Neuronal stem cell (in vitro differentiated cells): ENCODE results near the gene IVNS1ABP. TPM values are rescaled to one million over a fixed set of nuclear protein-coding genes. Genes with fewer than 3 reads are reported as not detected.
"Not testable (repeated sequence)": the region's sequence is repeated elsewhere in the genome, so short reads cannot be mapped to it uniquely, and the experiment has no call there.

ENCODE experiments used
- DNase-seq: peaks from one replicate; pipeline ENCODE4 v3.0.0-alpha.2; 2013; ENCODE audit warnings: low spot score
- H2AFZ ChIP-seq: one replicate; pipeline ENCODE4 v1.6.1; 2013; ENCODE audit warnings: mild to moderate bottlenecking, low read length, inconsistent platforms
- H2AK5ac ChIP-seq: 2 replicates; pipeline ENCODE4 v1.6.1; 2013; ENCODE audit warnings: low read depth, mild to moderate bottlenecking, inconsistent platforms, low read length, moderate library complexity, mixed read lengths
- H2BK120ac ChIP-seq: 2 replicates; pipeline ENCODE4 v1.6.1; 2013; ENCODE audit warnings: low read depth, mild to moderate bottlenecking, inconsistent platforms, low read length, moderate library complexity, mixed read lengths
- H2BK12ac ChIP-seq: one replicate; pipeline ENCODE4 v1.6.1; 2013; ENCODE audit warnings: low read length, inconsistent platforms
- H2BK15ac ChIP-seq: 2 replicates; pipeline ENCODE4 v1.6.1; 2013; ENCODE audit warnings: mild to moderate bottlenecking, low read length, inconsistent platforms, mixed read lengths
- H2BK5ac ChIP-seq: one replicate; pipeline ENCODE4 v1.6.1; 2013; ENCODE audit warnings: inconsistent platforms, mild to moderate bottlenecking, low read length, moderate library complexity
- H3K14ac ChIP-seq: one replicate; pipeline ENCODE4 v1.6.1; 2013; ENCODE audit warnings: low read length, inconsistent platforms
- H3K18ac ChIP-seq: 2 replicates; pipeline ENCODE4 v1.6.1; 2013; ENCODE audit warnings: low read length, inconsistent platforms
- H3K23ac ChIP-seq: 2 replicates; pipeline ENCODE4 v1.6.1; 2013; ENCODE audit warnings: low read depth, mild to moderate bottlenecking, mixed read lengths, low read length, inconsistent platforms; ENCODE audit not compliant: poor library complexity
- H3K27ac ChIP-seq: replicated peaks from 3 replicates; pipeline ENCODE4 v1.5.1; 2013; ENCODE audit warnings: low read length, inconsistent platforms
- H3K27me3 ChIP-seq, 3 experiments: 2 replicates each; pipeline ENCODE4 v1.6.1; 2013; ENCODE audit warnings: low read length in 3 of 3, mild to moderate bottlenecking in 2 of 3, inconsistent platforms in 1 of 3, low read depth in 1 of 3, mixed read lengths in 1 of 3, moderate library complexity in 1 of 3; ENCODE audit not compliant: control insufficient read depth in 3 of 3, insufficient read depth in 3 of 3
- H3K36me3 ChIP-seq, 2 donors: replicated peaks in 1 of 2; 2 replicates each; pipeline ENCODE4 v1.6.1; 2013; ENCODE audit warnings: low read length in 2 of 2; ENCODE audit not compliant: control insufficient read depth in 2 of 2, insufficient read depth in 2 of 2
- H3K4ac ChIP-seq: 2 replicates; pipeline ENCODE4 v1.6.1; 2013; ENCODE audit warnings: inconsistent platforms, mild to moderate bottlenecking, low read length, moderate library complexity
- H3K4me1 ChIP-seq, 2 donors: 1 replicate in 1 of 2; 2 replicates in 1 of 2; pipeline ENCODE4 v1.6.1; 2013; ENCODE audit warnings: low read length in 2 of 2, low read depth in 1 of 2; ENCODE audit not compliant: control insufficient read depth in 2 of 2, insufficient read depth in 1 of 2
- H3K4me2 ChIP-seq: one replicate; pipeline ENCODE4 v1.6.1; 2013; ENCODE audit warnings: mild to moderate bottlenecking, low read length, inconsistent platforms; ENCODE audit not compliant: insufficient read depth, poor library complexity, severe bottlenecking
- H3K4me3 ChIP-seq, 2 donors: 2 replicates each; pipeline ENCODE4 v1.5.1; 2013; ENCODE audit warnings: low read length in 2 of 2, mild to moderate bottlenecking in 2 of 2, inconsistent platforms in 1 of 2, moderate library complexity in 1 of 2
- H3K79me1 ChIP-seq: one replicate; pipeline ENCODE4 v1.6.1; 2013; ENCODE audit warnings: low read depth, mild to moderate bottlenecking, inconsistent platforms, low read length, moderate library complexity
- H3K9ac ChIP-seq: one replicate; pipeline ENCODE4 v1.6.1; 2013; ENCODE audit warnings: mild to moderate bottlenecking, low read depth, low read length, inconsistent platforms; ENCODE audit not compliant: poor library complexity
- H3K9me3 ChIP-seq, 2 donors: replicated peaks in 1 of 2; 2 replicates each; pipeline versions ENCODE3 to v1.6.1; 2013; ENCODE audit warnings: low read length in 2 of 2, mild to moderate bottlenecking in 2 of 2, inconsistent platforms in 1 of 2, low read depth in 1 of 2, mixed read lengths in 1 of 2, moderate library complexity in 1 of 2; ENCODE audit not compliant: control insufficient read depth in 2 of 2, insufficient read depth in 1 of 2
- H4K8ac ChIP-seq: one replicate; pipeline ENCODE4 v1.6.1; 2013; ENCODE audit warnings: low read depth, mild to moderate bottlenecking, inconsistent platforms, low read length, moderate library complexity
- H4K91ac ChIP-seq: one replicate; pipeline ENCODE4 v1.6.1; 2013; ENCODE audit warnings: low read length, low read depth, mild to moderate bottlenecking, inconsistent platforms; ENCODE audit not compliant: poor library complexity
- WGBS, 2 donors: extraction: QIAGEN DNeasy Blood & Tissue Kit; methylation state at CpG; one replicate each; pipeline ENCODE4 v1.1.7; 2013; ENCODE audit warnings: missing lambda C conversion rate in 2 of 2, mixed read lengths in 1 of 2; ENCODE audit not compliant: insufficient read length in 2 of 2, insufficient replicate concordance in 1 of 2; ENCODE audit errors: extremely low coverage in 2 of 2; 5-methylcytosine and 5-hydroxymethylcytosine counted together
- polyA plus RNA-seq, 2 experiments: library from polyadenylated mRNA; stranded (reverse); fragments of 200-250 nt; gene quantifications; one replicate each; pipeline ENCODE4 v1.2.3, GENCODE V29; 2013

Gene IVNS1ABP
- polyA plus RNA-seq (2013, experiment 1 of 2): 74.7 TPM
- polyA plus RNA-seq (2013, experiment 2 of 2): 73.7 TPM

- Histone ChIP-seq H2AFZ (peak within 1 kb of the TSS; percentile 91), H3K9ac (peak within 1 kb of the TSS; percentile 96), H3K79me1 (peaks cover 9% of the 10 kb centered on the region), H3K14ac (peak within 1 kb of the TSS; percentile 98), H2BK15ac (peak within 1 kb of the TSS; percentile 83), H4K91ac (peak within 1 kb of the TSS; percentile 64), H3K4ac (peak within 1 kb of the TSS; percentile 96), H3K27ac (peak within 1 kb of the TSS; percentile 73), H2AK5ac (peak within 1 kb of the TSS; percentile 93), H2BK120ac (peak within 1 kb of the TSS; percentile 93), H3K4me2 (peak within 1 kb of the TSS; percentile 78), H3K4me1 (peaks cover 5 to 14% of the 10 kb centered on the region in 2 donors), H2BK12ac (peak within 1 kb of the TSS; percentile 36), H3K9me3 (no peaks in the 10 kb centered on the region), H2BK5ac (peak within 1 kb of the TSS; percentile 98), H3K4me3 (peak within 1 kb of the TSS; percentile 84), H3K36me3 (peaks cover 0 to 7% of the 10 kb centered on the region in 2 donors), H3K18ac (peak within 1 kb of the TSS; percentile 99), H3K23ac (peak within 1 kb of the TSS; percentile 99), H3K27me3 (no peaks in the 10 kb centered on the region), H4K8ac (peak within 1 kb of the TSS; percentile 31)
- DNase-seq: peak; percentile 93
- WGBS, 2 donors: no CpG with 5 or more reads among the region's 80 CpGs
These were observed at the start of gene IVNS1ABP for GRCh38 chr1:185317034-185317885. IVNS1ABP (minus strand) TSS chr1:185317243; CDS start chr1:185309493, 7,750 bp downstream.

DNA sequence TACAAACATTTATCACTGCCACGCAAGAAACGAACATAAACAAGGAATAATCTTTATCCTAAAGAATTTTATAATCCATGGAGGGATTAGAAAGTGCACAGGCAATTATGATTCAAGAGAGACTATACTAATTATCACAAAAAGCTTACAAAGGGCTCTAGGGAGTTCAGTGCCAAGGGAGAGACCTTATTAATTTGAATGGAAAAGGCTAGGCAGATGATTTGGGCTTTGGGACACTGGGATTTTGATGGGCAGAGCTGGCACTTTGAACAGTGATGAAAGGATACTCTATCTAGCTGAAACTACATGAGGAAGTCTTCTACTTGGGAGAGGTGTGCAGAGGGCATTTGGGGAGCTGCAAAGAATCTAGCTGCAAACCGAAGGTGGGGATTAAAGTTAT is 48.9 kb upstream of the IVNS1ABP start:
- Histone ChIP-seq H2BK15ac (no peak overlapping the region), H3K4ac (no peak overlapping the region), H3K4me1 (peaks cover 4 to 5% of the 10 kb centered on the region in 2 donors), H2BK120ac (no peak overlapping the region), H3K9me3 (no peaks in the 10 kb centered on the region), H3K27me3 (no peaks in the 10 kb centered on the region), H3K9ac (no peak overlapping the region), H3K27ac (no peak overlapping the region), H3K4me3 (no peak overlapping the region), H3K4me2 (no peak overlapping the region), H4K91ac (no peak overlapping the region), H2AFZ (no peak overlapping the region), H3K18ac (no peak overlapping the region), H3K14ac (no peak overlapping the region), H3K23ac (no peak overlapping the region), H2BK5ac (no peak overlapping the region), H3K79me1 (no peaks in the 10 kb centered on the region), H2BK12ac (no peak overlapping the region), H4K8ac (no peak overlapping the region), H3K36me3 (no peaks in the 10 kb centered on the region), H2AK5ac (no peak overlapping the region)
- no CpG with 5 or more reads among the region's 3 CpGs for WGBS, 2 donors
- DNase-seq: no peak

- not testable (repeated sequence) for H3K14ac ChIP-seq, H3K9ac ChIP-seq, H3K18ac ChIP-seq, H3K27me3 ChIP-seq, H3K79me1 ChIP-seq, H3K4me3 ChIP-seq, H2BK12ac ChIP-seq, H2BK15ac ChIP-seq, H3K23ac ChIP-seq, H2AFZ ChIP-seq, H3K27ac ChIP-seq, H3K9me3 ChIP-seq, H3K4me2 ChIP-seq, H2AK5ac ChIP-seq, H2BK120ac ChIP-seq, H3K36me3 ChIP-seq, H4K8ac ChIP-seq, DNase-seq, H2BK5ac ChIP-seq, H3K4ac ChIP-seq, H4K91ac ChIP-seq, H3K4me1 ChIP-seq
- no CpG with 5 or more reads among the region's 3 CpGs for WGBS, 2 donors
These were observed 47.5 kb upstream of the IVNS1ABP start for GRCh38 chr1:185364528-185364927.

GRCh38 chr1:185363205-185363604 is 46.2 kb upstream of the IVNS1ABP start:
- no peak overlapping the region for H2AK5ac ChIP-seq
- H4K91ac ChIP-seq: no peak overlapping the region
- DNase-seq: no peak
- no peak overlapping the region for H2BK120ac ChIP-seq
- no peak overlapping the region for H3K9ac ChIP-seq
- H3K27ac ChIP-seq: no peak overlapping the region
- no peak overlapping the region for H3K4me3 ChIP-seq
- no peak overlapping the region for H3K14ac ChIP-seq
- H4K8ac ChIP-seq: no peak overlapping the region
- no peaks in the 10 kb centered on the region for H3K9me3 ChIP-seq
- H3K27me3 ChIP-seq: no peaks in the 10 kb centered on the region
- H3K4me1 ChIP-seq: peaks cover 3% of the 10 kb centered on the region in 2 donors
- H2BK15ac ChIP-seq: no peak overlapping the region
- H2AFZ ChIP-seq: no peak overlapping the region
- H3K18ac ChIP-seq: no peak overlapping the region
- H3K36me3 ChIP-seq: no peaks in the 10 kb centered on the region
- H3K4me2 ChIP-seq: no peak overlapping the region
- H2BK12ac ChIP-seq: no peak overlapping the region
- no peak overlapping the region for H3K23ac ChIP-seq
- no peak overlapping the region for H3K4ac ChIP-seq
- no peaks in the 10 kb centered on the region for H3K79me1 ChIP-seq
- H2BK5ac ChIP-seq: no peak overlapping the region
